NCI-H2107 (cell line): ENCODE data around the gene SLC10A7.
"Not testable (repeated sequence)": the region's sequence is repeated elsewhere in the genome, so short reads cannot be mapped to it uniquely, and the experiment has no call there.

ENCODE experiments used
- DNase-seq: peaks from one replicate; lab custom pipeline; 2025; lab: John Stamatoyannopoulos, UW

The SLC10A7 gene

DNA sequence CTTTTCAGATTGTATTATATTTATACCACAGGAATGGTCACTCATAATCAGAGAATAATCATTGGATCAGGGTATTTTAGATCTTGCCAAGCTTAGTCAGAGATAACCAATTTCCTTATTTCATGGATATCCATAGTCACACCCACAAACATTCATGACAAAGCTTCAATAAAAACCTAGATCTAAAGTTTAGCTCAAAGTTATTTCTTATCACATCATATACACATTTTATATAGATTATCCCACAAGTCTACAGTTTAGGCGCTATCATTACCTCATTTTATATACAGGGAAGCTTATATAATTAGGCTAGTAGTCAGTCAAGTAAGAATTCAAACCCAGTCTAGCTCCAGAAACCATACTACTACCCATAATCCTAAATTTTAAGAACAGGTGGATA, 82.3 kb downstream of the SLC10A7 start:
- DNase-seq: no peak

- DNase-seq: no peak
Measured at GRCh38 chr4:146437778-146438177, 84.0 kb downstream of the SLC10A7 start.

DNA sequence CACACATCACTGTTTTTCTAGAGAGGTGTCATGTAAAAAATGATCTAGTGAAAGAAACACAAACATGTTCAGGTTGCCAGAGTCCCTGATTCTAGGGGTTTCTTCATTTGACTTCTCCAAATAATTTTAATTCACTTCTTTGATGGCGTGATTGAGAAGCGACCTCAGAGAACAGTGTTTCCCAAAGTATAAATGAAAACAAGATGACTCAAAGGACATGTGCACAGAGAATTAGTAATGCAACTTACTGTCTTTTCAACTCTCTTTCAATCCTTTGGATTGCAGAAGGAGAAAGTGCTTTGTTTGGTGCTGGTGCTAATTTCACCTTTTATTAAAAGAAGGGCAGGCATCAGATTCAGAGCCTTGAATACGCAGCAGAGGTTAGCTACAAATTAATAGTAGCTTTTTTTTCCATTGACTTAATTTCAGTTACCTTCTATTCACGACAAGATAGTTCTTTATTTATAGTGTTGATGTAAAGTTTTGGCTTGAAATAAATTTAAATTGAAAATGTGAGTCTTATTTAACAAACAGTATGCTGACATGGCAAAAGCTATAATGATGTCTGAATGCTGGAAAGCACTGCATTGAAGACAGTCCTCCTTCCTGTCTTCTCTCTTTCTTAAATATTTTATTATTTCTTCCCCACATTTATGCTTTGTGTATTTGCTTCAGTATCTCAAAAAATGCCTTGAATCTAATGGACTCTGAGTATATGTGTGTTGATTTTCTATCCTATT, 85.1 kb downstream of the SLC10A7 start:
- DNase-seq: no peak

DNA sequence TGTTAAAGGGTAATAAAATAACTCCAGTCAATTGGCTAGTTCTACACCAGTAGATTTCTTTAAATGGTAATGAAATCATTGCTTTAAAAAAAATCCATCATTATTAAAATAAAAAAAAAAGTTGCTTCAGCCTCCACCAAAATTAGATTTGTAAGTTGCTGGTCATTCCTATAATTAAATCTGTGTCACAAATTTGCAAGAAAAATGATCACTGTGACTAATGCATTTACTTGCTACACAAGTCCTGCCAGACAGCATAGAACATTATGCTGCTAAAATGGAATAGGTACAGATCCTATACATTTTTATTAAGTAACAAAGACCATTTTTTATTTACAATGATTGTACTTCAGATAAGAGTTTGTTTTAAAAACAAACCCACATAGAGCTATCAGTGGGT, 85.8 kb downstream of the SLC10A7 start:
- DNase-seq: no peak

DNA sequence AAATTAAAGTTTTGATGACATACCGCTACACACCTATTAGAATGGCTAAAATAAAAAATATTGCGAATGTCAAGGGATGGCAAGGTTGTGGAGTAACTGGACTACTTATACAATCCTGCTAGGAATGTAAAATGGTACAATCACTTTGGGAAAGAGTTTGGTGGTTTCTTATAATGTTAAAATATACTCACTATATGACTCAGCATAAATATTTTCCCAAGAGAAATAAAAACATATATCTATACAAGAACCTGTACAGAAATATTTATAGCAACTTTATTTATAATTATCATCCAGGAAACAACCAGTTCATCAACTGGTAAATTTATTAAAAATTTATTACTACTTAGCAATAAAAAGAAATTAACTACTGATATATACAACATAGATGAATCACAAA, 89.7 kb downstream of the SLC10A7 start:
- DNase-seq: no peak

DNA sequence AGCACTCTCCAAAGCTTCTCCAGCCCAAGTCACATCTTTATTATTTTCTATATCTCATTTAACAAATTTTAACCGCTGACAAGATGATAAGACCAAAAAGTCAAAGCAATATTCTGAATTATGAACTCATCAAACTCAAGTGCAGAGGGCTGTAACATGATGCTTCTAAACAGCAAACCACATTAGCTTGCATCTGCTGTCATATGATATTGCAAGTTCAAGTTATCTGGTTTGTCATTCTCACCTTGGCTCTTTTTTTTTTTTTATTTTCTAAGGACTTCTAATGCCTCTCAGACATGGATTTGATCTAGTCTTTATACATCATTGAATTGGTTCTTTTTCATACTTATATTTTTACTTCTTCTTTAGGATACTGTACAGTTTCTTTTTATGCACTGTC, 93.4 kb downstream of the SLC10A7 start:
- DNase-seq: no peak

GRCh38 chr4:146417822-146418221, 103.9 kb downstream of the SLC10A7 start:
- DNase-seq: no peak

DNA sequence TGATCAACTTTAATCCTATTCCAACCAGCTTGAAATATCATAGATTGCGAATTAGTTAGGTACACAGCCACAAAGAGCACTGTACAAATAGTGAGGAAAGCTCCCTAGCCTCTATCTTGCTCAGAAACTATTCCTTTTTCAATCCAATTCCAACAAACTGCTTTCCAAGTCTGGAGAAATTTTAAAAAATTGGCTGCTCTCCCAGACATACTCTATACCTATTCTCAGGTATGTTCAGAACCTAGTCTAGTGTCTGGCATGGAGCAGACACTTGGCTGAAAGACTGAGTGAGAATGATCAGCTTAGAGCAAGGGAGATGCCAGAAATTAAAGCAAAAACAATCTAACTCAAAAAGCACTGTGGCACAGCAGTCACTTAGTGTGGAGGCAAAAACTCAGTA, 105.9 kb downstream of the SLC10A7 start:
- DNase-seq: no peak

DNA sequence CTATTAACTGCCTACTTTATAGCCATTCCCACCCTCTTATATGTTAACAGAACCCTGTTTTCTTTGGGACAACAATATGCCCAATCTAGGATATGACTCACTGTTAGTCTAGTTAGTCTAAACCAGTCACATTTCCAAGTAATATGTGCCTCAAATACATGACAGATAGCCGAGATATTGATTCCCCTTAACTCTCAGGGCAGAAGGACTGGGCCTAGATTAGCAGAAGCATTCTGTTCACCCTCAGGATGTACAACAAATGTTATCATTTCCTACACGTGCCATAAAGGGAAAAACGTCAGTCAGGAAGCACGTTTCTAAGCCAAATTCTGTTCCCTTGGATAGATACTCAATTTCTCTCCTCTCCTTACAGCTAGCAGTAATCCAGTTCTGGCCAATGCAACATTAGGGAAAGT, 114.1 kb downstream of the SLC10A7 start:
- DNase-seq: no peak

- DNase-seq: no peak
Measured at GRCh38 chr4:146407257-146407656, 114.5 kb downstream of the SLC10A7 start.

GRCh38 chr4:146401274-146401673, 120.5 kb downstream of the SLC10A7 start:
- DNase-seq: no peak

GRCh38 chr4:146398896-146399445, 122.8 kb downstream of the SLC10A7 start:
- no peak for DNase-seq

DNA sequence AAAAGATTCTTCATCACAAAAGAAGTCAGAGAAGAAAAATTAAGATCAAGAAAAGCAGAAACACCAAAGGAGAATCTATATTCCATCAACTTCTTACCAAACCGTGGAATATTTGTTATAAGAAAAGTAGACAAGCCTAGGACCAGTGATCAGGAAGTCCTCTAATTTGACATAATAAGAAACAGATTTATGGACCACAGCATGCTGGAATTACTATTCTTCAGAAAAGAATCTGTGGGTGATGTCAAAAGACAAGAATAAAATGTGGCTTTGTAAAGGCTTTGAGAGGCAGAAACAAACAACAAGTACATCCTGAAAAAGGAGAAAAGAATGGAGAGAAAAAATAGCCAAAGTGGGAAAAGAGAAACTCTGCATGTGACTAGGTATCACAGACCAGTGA, 123.3 kb downstream of the SLC10A7 start:
- DNase-seq: no peak

GRCh38 chr4:146389561-146389960, 132.2 kb downstream of the SLC10A7 start:
- no peak for DNase-seq

- DNase-seq: no peak
Measured at GRCh38 chr4:146382194-146382593, 139.5 kb downstream of the SLC10A7 start.

GRCh38 chr4:146381263-146381872, 140.4 kb downstream of the SLC10A7 start:
- no peak for DNase-seq

GRCh38 chr4:146379744-146380143, 142.0 kb downstream of the SLC10A7 start:
- no peak for DNase-seq

GRCh38 chr4:146371812-146372211, 149.9 kb downstream of the SLC10A7 start:
- DNase-seq: no peak

DNA sequence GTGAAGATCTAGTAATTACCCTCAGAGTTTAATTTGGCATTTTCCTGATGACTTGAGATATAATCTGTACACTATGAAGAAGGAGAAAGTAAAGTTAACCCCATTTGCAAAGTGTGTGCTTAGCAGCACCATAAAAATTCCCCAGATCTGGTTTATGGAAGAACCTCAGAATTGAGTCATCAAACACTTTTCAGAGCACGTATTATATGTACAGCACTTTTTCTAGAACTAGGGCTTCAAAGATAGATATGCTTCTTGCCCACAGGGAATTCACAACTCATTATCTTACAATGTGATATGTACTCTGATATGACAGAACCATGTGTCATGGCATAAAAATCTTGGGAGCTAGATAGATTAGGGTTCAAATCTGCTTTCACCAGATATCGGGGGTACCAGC, 150.9 kb downstream of the SLC10A7 start:
- DNase-seq: no peak

GRCh38 chr4:146369446-146369845, 152.3 kb downstream of the SLC10A7 start:
- DNase-seq: no peak

DNA sequence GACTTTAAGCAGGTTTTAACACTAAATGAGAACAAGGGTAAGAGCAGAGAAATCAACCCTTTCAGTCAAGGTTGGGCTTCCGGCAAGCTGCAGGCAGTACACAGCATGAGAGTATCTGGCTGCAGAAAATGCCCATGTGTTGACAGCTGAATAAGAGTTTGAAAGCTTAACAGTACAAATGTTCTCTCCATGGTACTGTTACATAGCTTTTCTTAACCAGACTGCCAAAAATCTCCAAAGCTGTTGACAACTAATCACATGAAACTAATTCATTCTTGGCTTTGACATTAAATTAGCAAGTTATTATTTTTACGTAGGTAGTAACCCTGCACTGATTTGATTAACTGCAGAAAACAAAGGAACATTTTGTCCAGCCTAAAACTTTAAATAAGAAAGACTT, 153.5 kb downstream of the SLC10A7 start:
- DNase-seq: no peak

- no peak for DNase-seq
Measured at GRCh38 chr4:146367347-146367746, 154.4 kb downstream of the SLC10A7 start.

DNA sequence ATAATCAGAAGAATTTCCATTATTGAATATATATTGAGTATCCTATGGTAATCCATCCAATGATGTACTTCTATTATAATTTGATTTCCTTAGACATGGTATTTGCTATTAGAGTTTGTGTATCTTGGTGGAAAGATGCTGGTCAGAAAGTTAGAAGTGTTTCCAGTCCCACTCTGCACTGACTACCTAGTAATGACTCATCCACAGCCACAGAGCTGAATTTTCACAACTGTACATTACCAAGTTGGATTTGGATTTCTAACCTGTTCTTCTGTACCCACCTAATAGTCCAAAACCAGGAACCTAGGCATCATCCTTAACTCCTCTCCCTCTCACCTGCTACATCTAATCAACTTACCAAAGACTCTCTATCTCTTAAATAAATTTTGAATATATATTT, 162.0 kb downstream of the SLC10A7 start:
- no peak for DNase-seq

- DNase-seq: not testable (repeated sequence)
Measured at GRCh38 chr4:146350114-146350513, 171.6 kb downstream of the SLC10A7 start.
